ENCODE data around the gene PRR15.

DNA sequence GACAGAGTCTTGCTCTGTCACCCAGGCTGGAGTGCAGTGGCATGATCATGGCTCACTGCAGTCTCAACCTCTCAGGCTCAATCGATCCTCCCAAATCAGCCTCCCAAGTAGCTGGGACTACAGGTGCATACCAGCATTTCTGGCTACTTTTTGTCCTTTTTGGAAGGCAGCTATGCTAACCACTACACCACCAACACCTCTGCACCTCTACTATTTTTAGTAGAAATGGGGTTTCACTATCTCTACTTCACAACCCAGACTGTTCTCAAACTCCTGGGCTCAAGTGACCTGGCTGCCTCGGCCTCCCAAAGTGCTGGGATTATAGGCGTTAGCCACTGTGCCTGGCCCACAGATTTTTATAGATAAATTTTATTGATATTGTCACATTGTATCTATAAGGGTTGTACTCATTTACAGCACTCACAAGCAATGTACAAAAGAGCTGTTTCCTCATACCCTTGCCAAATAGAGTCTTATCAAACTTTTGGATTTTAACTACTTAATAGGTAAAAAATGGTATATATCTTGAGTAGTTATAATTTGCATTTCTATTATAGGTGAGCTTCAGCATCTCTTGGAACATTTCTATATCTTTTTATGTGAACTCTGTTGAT lies 23.7 kb downstream of the PRR15 start:
- TF ChIP-seq, protein P1, sequence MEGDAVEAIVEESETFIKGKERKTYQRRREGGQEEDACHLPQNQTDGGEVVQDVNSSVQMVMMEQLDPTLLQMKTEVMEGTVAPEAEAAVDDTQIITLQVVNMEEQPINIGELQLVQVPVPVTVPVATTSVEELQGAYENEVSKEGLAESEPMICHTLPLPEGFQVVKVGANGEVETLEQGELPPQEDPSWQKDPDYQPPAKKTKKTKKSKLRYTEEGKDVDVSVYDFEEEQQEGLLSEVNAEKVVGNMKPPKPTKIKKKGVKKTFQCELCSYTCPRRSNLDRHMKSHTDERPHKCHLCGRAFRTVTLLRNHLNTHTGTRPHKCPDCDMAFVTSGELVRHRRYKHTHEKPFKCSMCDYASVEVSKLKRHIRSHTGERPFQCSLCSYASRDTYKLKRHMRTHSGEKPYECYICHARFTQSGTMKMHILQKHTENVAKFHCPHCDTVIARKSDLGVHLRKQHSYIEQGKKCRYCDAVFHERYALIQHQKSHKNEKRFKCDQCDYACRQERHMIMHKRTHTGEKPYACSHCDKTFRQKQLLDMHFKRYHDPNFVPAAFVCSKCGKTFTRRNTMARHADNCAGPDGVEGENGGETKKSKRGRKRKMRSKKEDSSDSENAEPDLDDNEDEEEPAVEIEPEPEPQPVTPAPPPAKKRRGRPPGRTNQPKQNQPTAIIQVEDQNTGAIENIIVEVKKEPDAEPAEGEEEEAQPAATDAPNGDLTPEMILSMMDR (IDR thresholded peaks at IDR 0.05; ENCODE audit: poor library complexity) = no peak
- TF ChIP-seq EZH2 (IDR thresholded peaks at IDR 0.05; ENCODE audit: borderline replicate concordance) (no peak), EZH2phosphoT487 (IDR thresholded peaks at IDR 0.05; ENCODE audit: low read depth, severe bottlenecking, unreplicated experiment) (no peak)
